ENCODE data around the gene FAM185A.
"Not testable (repeated sequence)": the region's sequence is repeated elsewhere in the genome, so short reads cannot be mapped to it uniquely, and the experiment has no call there.

Gene FAM185A

GRCh38 chr7:102748605-102749444 is at the start of gene FAM185A:
TSS of gene FAM185A (plus strand) at chr7:102748999. CDS start at chr7:102749208, 209 bp downstream.
- DNase-seq (ENCODE audit: low read depth) = peak; percentile 99

GRCh38 chr7:102713011-102713690 is 35.6 kb upstream of the FAM185A start:
- DNase-seq (ENCODE audit: low read depth) = not testable (repeated sequence)

GRCh38 chr7:102713691-102714080 is 35.1 kb upstream of the FAM185A start:
- not testable (repeated sequence) for DNase-seq (ENCODE audit: low read depth)

GRCh38 chr7:102714774-102715522 is 33.9 kb upstream of the FAM185A start:
- DNase-seq (ENCODE audit: low read depth) = not testable (repeated sequence)

GRCh38 chr7:102715718-102716117 is 33.1 kb upstream of the FAM185A start:
- not testable (repeated sequence) for DNase-seq (ENCODE audit: low read depth)

- DNase-seq (ENCODE audit: low read depth) = not testable (repeated sequence)
These were observed 30.3 kb upstream of the FAM185A start for GRCh38 chr7:102718491-102718890.

- not testable (repeated sequence) for DNase-seq (ENCODE audit: low read depth)
These were observed 22.6 kb upstream of the FAM185A start for GRCh38 chr7:102726170-102726569.

- DNase-seq (ENCODE audit: low read depth) = not testable (repeated sequence)
These were observed 19.1 kb upstream of the FAM185A start for GRCh38 chr7:102729670-102730069.

GRCh38 chr7:102730431-102730830 is 18.4 kb upstream of the FAM185A start:
- DNase-seq (ENCODE audit: low read depth) = not testable (repeated sequence)

GRCh38 chr7:102742002-102742771 is 6.6 kb upstream of the FAM185A start:
- not testable (repeated sequence) for DNase-seq (ENCODE audit: low read depth)

GRCh38 chr7:102743861-102744260 is 4.9 kb upstream of the FAM185A start:
- DNase-seq (ENCODE audit: low read depth) = not testable (repeated sequence)

GRCh38 chr7:102745494-102746288 is 3.1 kb upstream of the FAM185A start:
- DNase-seq (ENCODE audit: low read depth) = not testable (repeated sequence)

GRCh38 chr7:102749445-102749786 is 617 bp downstream of the FAM185A start:
- DNase-seq (ENCODE audit: low read depth) = not testable (repeated sequence)

GRCh38 chr7:102758227-102758626 is 9.4 kb downstream of the FAM185A start:
- not testable (repeated sequence) for DNase-seq (ENCODE audit: low read depth)

GRCh38 chr7:102759934-102760333 is 11.1 kb downstream of the FAM185A start:
- not testable (repeated sequence) for DNase-seq (ENCODE audit: low read depth)

GRCh38 chr7:102761234-102761633 is 12.4 kb downstream of the FAM185A start:
- DNase-seq (ENCODE audit: low read depth) = not testable (repeated sequence)

GRCh38 chr7:102763295-102763905 is 14.6 kb downstream of the FAM185A start:
- DNase-seq (ENCODE audit: low read depth) = not testable (repeated sequence)

GRCh38 chr7:102769657-102770192 is 20.9 kb downstream of the FAM185A start:
- DNase-seq (ENCODE audit: low read depth) = not testable (repeated sequence)

GRCh38 chr7:102770467-102770866 is 21.7 kb downstream of the FAM185A start:
- not testable (repeated sequence) for DNase-seq (ENCODE audit: low read depth)

- not testable (repeated sequence) for DNase-seq (ENCODE audit: low read depth)
These were observed 27.4 kb downstream of the FAM185A start for GRCh38 chr7:102776217-102776616.

Data from fibroblast of the conjunctiva (primary cell).